DMS114 treated with DMSO at 0.1 percent for 48 hours (cell line): Measurements from ENCODE around the gene TMPRSS11A.

Source experiments
- DNase-seq: peaks from one replicate; lab custom pipeline; 2025; ENCODE audit not compliant: unreplicated experiment; lab: John Stamatoyannopoulos, UW

The TMPRSS11A gene

GRCh38 chr4:67874986-67875385 is 88.3 kb downstream of the TMPRSS11A start:
- no peak for DNase-seq

- no peak for DNase-seq
Measured at GRCh38 chr4:67873116-67873515, 90.2 kb downstream of the TMPRSS11A start.

GRCh38 chr4:67871867-67872266 is 91.4 kb downstream of the TMPRSS11A start:
- peak; percentile 18 for DNase-seq

- no peak for DNase-seq
Measured at GRCh38 chr4:67869580-67870190, 93.6 kb downstream of the TMPRSS11A start.

- no peak for DNase-seq
Measured at GRCh38 chr4:67861513-67861912, 101.8 kb downstream of the TMPRSS11A start.
